Osteocyte (in vitro differentiated cells): ENCODE results near the gene GPR158. TPM values are rescaled to one million over a fixed set of nuclear protein-coding genes. Genes with fewer than 3 reads are reported as not detected.

Source experiments
- DNase-seq: peaks from one replicate; pipeline ENCODE4 v3.0.0; 2021; ENCODE audit warnings: mixed read lengths; ENCODE audit not compliant: unreplicated experiment; ENCODE audit errors: extremely low spot score
- H3K27ac Mint-ChIP-seq: one replicate; pipeline ENCODE4 v1.8.0; 2021; ENCODE audit warnings: mild to moderate bottlenecking, mixed read lengths; ENCODE audit not compliant: unreplicated experiment
- H3K27me3 Mint-ChIP-seq: one replicate; pipeline ENCODE4 v1.8.0; 2021; ENCODE audit warnings: mixed read lengths; ENCODE audit not compliant: unreplicated experiment
- H3K36me3 Mint-ChIP-seq: one replicate; pipeline ENCODE4 v1.8.0; 2021; ENCODE audit warnings: mixed read lengths; ENCODE audit not compliant: unreplicated experiment
- H3K4me1 Mint-ChIP-seq: one replicate; pipeline ENCODE4 v1.8.0; 2021; ENCODE audit warnings: mixed read lengths; ENCODE audit not compliant: unreplicated experiment
- H3K4me3 Mint-ChIP-seq: one replicate; pipeline ENCODE4 v1.8.0; 2021; ENCODE audit warnings: mild to moderate bottlenecking, moderate library complexity, mixed read lengths; ENCODE audit not compliant: unreplicated experiment
- H3K9me3 Mint-ChIP-seq: one replicate; pipeline ENCODE4 v1.8.0; 2021; ENCODE audit warnings: mixed read lengths; ENCODE audit not compliant: unreplicated experiment
- total RNA-seq: library from RNA; stranded (reverse); gene quantifications from 2 replicates; pipeline ENCODE4 v1.2.1, GENCODE V29; 2021
- TF ChIP-seq, protein P1 (sequence below): fragments of 200-600 bp; sonication (generic); IDR thresholded peaks from 2 replicates; pipeline ENCODE4 v1.5.0; 2021; ENCODE audit warnings: antibody characterized with exemption, mild to moderate bottlenecking, moderate library complexity

The GPR158 gene
- total RNA-seq, 1 donor from 2014 or later: 0.19 TPM

DNA sequence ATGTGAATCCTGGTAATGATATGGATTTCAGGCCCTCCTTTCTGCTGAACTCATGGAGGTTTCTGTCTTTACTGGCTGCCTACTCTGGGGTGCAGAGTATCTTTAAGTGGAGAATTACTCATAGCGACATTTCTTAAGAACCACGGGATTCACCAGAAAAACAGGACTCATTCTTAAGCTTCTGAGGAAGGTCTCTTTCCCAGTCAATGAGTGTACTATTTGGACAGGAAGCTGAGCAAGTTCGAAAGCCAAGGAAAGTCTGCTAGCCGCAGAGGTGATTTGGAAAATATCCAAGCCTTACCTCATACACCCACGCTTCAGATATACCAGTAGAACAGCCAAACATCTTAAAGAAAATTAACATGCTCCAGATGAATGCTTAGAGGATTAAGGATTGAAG is 381.7 kb downstream of the GPR158 start:
- Mint-ChIP-seq H3K27ac (no peak overlapping the region), H3K36me3 (no peaks in the 10 kb centered on the region), H3K4me3 (no peak overlapping the region), H3K27me3 (no peaks in the 10 kb centered on the region), H3K9me3 (no peaks in the 10 kb centered on the region), H3K4me1 (no peaks in the 10 kb centered on the region)
- TF ChIP-seq, protein P1, sequence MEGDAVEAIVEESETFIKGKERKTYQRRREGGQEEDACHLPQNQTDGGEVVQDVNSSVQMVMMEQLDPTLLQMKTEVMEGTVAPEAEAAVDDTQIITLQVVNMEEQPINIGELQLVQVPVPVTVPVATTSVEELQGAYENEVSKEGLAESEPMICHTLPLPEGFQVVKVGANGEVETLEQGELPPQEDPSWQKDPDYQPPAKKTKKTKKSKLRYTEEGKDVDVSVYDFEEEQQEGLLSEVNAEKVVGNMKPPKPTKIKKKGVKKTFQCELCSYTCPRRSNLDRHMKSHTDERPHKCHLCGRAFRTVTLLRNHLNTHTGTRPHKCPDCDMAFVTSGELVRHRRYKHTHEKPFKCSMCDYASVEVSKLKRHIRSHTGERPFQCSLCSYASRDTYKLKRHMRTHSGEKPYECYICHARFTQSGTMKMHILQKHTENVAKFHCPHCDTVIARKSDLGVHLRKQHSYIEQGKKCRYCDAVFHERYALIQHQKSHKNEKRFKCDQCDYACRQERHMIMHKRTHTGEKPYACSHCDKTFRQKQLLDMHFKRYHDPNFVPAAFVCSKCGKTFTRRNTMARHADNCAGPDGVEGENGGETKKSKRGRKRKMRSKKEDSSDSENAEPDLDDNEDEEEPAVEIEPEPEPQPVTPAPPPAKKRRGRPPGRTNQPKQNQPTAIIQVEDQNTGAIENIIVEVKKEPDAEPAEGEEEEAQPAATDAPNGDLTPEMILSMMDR: no peak
- DNase-seq: no peak

DNA sequence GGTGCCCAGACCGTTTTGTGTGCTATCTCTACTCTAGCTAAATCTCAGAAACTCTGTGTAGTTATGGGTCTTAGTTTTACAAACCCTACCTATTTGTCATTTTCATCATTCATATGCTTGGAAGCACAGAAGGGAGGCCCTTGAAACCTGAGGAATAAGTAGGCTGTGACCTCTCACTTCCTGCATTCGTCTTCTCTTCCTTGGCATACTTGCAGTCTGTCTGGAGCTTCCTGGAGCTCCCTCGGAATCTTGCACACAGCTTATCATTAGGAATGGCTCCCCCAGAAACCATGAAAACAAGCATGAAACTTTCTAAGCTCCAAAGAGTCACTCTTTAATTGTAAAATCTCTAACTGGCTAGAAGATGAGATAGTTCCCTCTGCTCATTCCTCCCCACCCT is 382.3 kb downstream of the GPR158 start:
- Mint-ChIP-seq H3K4me1 (no peaks in the 10 kb centered on the region), H3K27me3 (no peaks in the 10 kb centered on the region), H3K27ac (no peak overlapping the region), H3K4me3 (no peak overlapping the region), H3K36me3 (no peaks in the 10 kb centered on the region), H3K9me3 (no peaks in the 10 kb centered on the region)
- DNase-seq: no peak
- TF ChIP-seq, protein P1: no peak

DNA sequence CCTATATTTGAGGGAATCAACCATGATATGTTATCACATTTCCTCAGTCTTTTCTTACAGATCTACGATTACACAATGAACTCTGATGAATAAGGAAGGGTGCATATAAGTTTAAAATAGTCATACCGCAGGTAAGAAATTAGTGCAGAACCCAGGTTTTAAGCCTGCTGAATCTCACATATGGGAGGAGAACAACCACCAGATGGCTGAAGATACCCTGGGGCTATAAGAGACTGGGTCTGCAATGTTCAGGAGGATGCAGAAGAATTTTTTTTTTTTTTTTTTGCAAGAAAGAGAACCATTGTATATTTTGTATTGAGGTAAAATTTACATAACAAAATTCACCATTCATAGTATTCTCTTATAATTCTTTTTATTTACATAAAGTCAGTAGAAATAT is 387.0 kb downstream of the GPR158 start:
- no peak overlapping the region for H3K27ac Mint-ChIP-seq
- TF ChIP-seq, protein P1: no peak
- H3K4me1 Mint-ChIP-seq: no peaks in the 10 kb centered on the region
- no peaks in the 10 kb centered on the region for H3K36me3 Mint-ChIP-seq
- no peak for DNase-seq
- H3K4me3 Mint-ChIP-seq: no peak overlapping the region
- no peaks in the 10 kb centered on the region for H3K27me3 Mint-ChIP-seq
- H3K9me3 Mint-ChIP-seq: no peaks in the 10 kb centered on the region

DNA sequence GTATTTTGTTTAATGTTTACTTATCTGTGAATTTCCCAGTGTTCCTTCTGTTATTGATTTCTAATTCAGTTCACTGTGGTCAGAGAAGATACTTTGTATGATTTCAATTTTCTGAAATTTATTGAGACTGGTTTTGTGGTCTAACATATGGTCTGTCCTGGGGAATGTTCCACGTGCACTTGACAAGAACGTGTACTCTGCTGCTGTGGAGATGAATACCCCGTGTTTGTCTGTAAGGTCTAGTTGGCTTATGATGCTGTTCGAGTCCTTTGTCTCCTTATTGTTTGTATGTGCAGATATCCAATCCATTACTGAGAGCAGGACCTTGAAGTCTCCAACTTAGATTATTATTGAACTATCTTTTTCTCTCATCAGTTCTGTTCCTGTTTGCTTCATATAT is 387.7 kb downstream of the GPR158 start:
- TF ChIP-seq, protein P1: no peak
- Mint-ChIP-seq H3K27ac (no peak overlapping the region), H3K27me3 (no peaks in the 10 kb centered on the region), H3K36me3 (no peaks in the 10 kb centered on the region), H3K4me1 (no peaks in the 10 kb centered on the region), H3K4me3 (no peak overlapping the region), H3K9me3 (no peaks in the 10 kb centered on the region)
- DNase-seq: no peak

DNA sequence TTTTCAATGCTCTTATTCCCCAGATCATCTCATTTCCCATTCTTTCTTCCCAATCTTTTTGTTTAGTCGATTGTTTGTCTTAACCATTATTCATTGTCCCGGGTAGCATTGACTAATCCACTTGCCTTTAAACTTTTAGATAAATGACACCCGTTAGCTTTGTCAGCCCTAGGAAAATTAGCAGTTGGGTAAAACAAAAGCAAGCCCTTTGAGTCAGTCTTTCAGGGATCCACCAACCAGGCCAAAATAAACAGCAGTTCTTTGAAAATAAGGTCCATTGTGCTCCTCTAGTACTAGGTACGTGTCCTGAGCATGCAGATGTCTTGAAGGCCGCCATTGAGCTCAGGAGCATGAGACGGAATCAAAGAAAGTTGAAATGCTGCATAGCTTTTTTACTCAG is 389.6 kb downstream of the GPR158 start:
- Mint-ChIP-seq H3K27ac (no peak overlapping the region), H3K9me3 (no peaks in the 10 kb centered on the region), H3K4me3 (no peak overlapping the region), H3K27me3 (no peaks in the 10 kb centered on the region), H3K4me1 (no peaks in the 10 kb centered on the region), H3K36me3 (no peaks in the 10 kb centered on the region)
- TF ChIP-seq, protein P1: no peak
- DNase-seq: no peak
